Stimulated activated CD8-positive, alpha-beta memory T cell treated with anti-CD3 and anti-CD28 coated beads, Interleukin-7, amount 100 ng/mL, for 24 hours (primary cell): ENCODE results near the gene GLOD4.

Source experiments
- DNase-seq: peaks from one replicate; pipeline ENCODE4 v3.0.0-alpha.2; 2020; ENCODE audit warnings: low read depth

Gene GLOD4

GRCh38 chr17:742147-742793 is 39.8 kb downstream of the GLOD4 start:
- no peak for DNase-seq

- no peak for DNase-seq
Observed at GRCh38 chr17:740240-741017, 41.7 kb downstream of the GLOD4 start.

GRCh38 chr17:737561-738113 is 44.4 kb downstream of the GLOD4 start:
- DNase-seq = no peak

- DNase-seq = no peak
Observed at GRCh38 chr17:733743-734142, 48.3 kb downstream of the GLOD4 start.

GRCh38 chr17:732902-733720 is 49.0 kb downstream of the GLOD4 start:
- no peak for DNase-seq

GRCh38 chr17:732067-732901 is 49.8 kb downstream of the GLOD4 start, which contains the start of gene TLCD3A:
Gene TLCD3A, plus strand, starts transcription at chr17:732596. Its CDS starts 52 bp downstream, at chr17:732648.
- no peak for DNase-seq

GRCh38 chr17:731644-732066 is 50.4 kb downstream of the GLOD4 start:
- no peak for DNase-seq

- DNase-seq = no peak
Observed at GRCh38 chr17:728911-729310, 53.2 kb downstream of the GLOD4 start.

- DNase-seq = no peak
Observed at GRCh38 chr17:726271-726919, 55.7 kb downstream of the GLOD4 start.

GRCh38 chr17:725746-726145 is 56.3 kb downstream of the GLOD4 start:
- DNase-seq = no peak

GRCh38 chr17:725084-725483 is 57.0 kb downstream of the GLOD4 start:
- no peak for DNase-seq

- no peak for DNase-seq
Observed at GRCh38 chr17:721540-721937, 60.5 kb downstream of the GLOD4 start.

- DNase-seq = no peak
Observed at GRCh38 chr17:720706-721539, 61.2 kb downstream of the GLOD4 start.

- no peak for DNase-seq
Observed at GRCh38 chr17:718075-718474, 64.0 kb downstream of the GLOD4 start.
